Activated CD8-positive, alpha-beta T cell treated with anti-CD3 and anti-CD28 coated beads for 36 hours (primary cell): ENCODE measurements around the gene UFC1. TPM values are rescaled to one million over a fixed set of nuclear protein-coding genes. Genes with fewer than 3 reads are reported as not detected.

Experiments used
- ATAC-seq: fragments of 200-7000 bp; cut with Tn5 transposase; one replicate; pipeline ENCODE4 v1.10.0; 2021; ENCODE audit warnings: mild to moderate bottlenecking, moderate library complexity
- CTCF ChIA-PET: fragments of 350-600 bp; sonication (Branson Sonifier 250); formaldehyde crosslinking; loops from one replicate; lab custom pipeline; 2021; ENCODE audit warnings: antibody characterized with exemption; lab: Charles Lee
- POLR2A ChIA-PET: fragments of 350-600 bp; sonication (Branson Sonifier 250); formaldehyde crosslinking; loops from one replicate; lab custom pipeline; 2021; ENCODE audit warnings: antibody characterized with exemption; lab: Charles Lee
- DNase-seq: peaks from one replicate; pipeline ENCODE4 v3.0.0-alpha.2; 2020
- H3K27ac Mint-ChIP-seq: one replicate; pipeline ENCODE4 v1.8.0; 2021; ENCODE audit warnings: mild to moderate bottlenecking, mixed read lengths
- H3K27me3 Mint-ChIP-seq: one replicate; pipeline ENCODE4 v1.8.0; 2021; ENCODE audit warnings: mixed read lengths
- H3K36me3 Mint-ChIP-seq: one replicate; pipeline ENCODE4 v1.8.0; 2021; ENCODE audit warnings: low read depth, mixed read lengths
- H3K4me1 Mint-ChIP-seq: one replicate; pipeline ENCODE4 v1.8.0; 2021; ENCODE audit warnings: low read depth, mixed read lengths
- H3K4me3 Mint-ChIP-seq: one replicate; pipeline ENCODE4 v1.8.0; 2021; ENCODE audit warnings: mild to moderate bottlenecking, moderate library complexity, mixed read lengths
- H3K9me3 Mint-ChIP-seq: one replicate; pipeline ENCODE4 v1.8.0; 2021; ENCODE audit warnings: mixed read lengths
- CTCF ChIP-seq: fragments of 200-600 bp; IDR thresholded peaks from one replicate; pipeline ENCODE4 v1.8.0; 2022; ENCODE audit warnings: antibody characterized with exemption, mild to moderate bottlenecking
- intact Hi-C: fragments of 100-400 bp; cut with micrococcal nuclease; formaldehyde crosslinking; loops from one replicate; pipeline ENCODE4 v1.10.0; 2022
- total RNA-seq, 2 experiments: library from RNA; stranded (reverse); gene quantifications; one replicate each; pipeline ENCODE4 v1.2.3, GENCODE V29; 2021

The UFC1 gene
- total RNA-seq, 2 experiments from 2014 or later = 81.2 to 84.1 TPM

DNA sequence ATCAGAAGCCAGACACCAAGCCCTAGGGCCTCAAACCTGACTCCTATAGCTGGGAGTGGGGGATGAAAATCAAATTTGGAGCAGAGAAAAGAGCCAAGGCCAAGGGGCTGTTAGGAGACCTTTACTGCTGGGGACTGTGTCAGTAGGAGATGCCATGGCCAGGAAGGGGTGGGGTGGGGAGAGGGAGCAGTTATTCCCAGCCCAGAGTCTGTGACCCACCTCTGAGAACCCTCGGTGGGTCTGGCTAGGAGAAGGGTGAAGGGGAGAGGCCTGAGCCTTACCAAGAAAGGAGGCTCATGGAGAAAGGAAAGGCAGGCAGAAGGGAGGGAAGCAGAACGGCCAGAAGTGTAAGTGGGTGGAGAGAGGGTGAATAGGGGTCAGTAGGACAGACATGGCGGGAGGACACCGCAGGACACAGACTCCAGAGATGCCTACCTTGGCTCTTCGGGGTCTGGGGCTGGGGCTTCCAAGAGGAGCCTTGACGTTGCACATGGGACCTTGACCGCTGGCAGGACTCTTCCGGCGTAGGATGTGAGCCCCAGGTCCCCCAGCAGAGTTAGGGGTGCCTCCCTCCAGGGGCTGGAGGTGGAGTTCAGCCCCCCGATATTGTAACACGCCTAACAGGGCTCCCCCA is 43.9 kb downstream of the UFC1 start:
- Mint-ChIP-seq H3K27ac (no peak overlapping the region), H3K36me3 (peaks cover 5% of the 10 kb centered on the region), H3K4me3 (no peak overlapping the region), H3K9me3 (no peaks in the 10 kb centered on the region), H3K27me3 (no peaks in the 10 kb centered on the region), H3K4me1 (peaks cover 37% of the 10 kb centered on the region)
- DNase-seq (no peak), ATAC-seq (no peak)
- CTCF ChIA-PET = interaction anchor here (18.7 kb wide), 1 partner anchor 25 kb away, joined by 306 read pairs; the partner anchor contains the start of genes APOA2 and TOMM40L
- TF ChIP-seq CTCF = no peak
- POLR2A ChIA-PET = no interaction called here
- intact Hi-C loops = loop anchor here (10.0 kb wide), 1 partner anchor 107 kb away; the partner anchor contains the start of gene MPZ

DNA sequence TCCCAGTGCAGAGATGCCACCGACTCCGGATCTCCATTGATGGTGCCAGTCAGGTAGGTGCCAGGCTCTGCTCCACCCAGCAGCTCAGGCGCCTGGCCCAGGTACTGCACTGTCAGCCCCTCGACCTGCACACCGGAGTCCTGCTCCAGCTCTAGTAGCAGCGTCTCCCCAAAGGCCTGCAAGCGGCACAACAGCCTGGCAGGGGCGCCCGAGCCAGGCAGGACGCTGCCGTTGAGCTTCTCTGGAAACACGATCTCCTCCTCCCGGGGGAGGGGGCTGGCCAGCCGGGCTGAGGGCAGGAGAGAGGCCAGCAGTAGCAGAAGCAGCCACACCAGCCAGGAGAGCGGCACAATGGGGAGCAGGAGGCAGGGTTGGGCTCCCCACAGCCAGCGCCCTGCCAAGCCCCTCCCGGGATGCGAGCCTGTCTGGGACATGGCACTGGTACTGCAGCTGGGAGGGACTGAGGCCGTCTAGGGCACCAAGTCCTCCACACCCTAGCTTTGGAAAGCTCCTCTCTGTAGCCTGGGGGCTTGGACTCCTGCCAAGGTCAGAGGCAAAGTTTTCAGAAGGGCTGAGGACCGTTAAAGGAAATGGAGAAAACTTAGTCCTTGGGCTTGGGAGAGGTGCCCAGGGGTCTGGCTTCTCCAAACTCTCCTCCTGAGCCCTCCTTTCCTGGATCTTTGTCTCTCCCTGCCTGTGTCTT is 44.6 kb downstream of the UFC1 start:
- Mint-ChIP-seq H3K9me3 (no peaks in the 10 kb centered on the region), H3K36me3 (peaks cover 7% of the 10 kb centered on the region), H3K27ac (peak overlapping the region; percentile 26), H3K4me1 (peaks cover 38% of the 10 kb centered on the region), H3K4me3 (no peak overlapping the region), H3K27me3 (no peaks in the 10 kb centered on the region)
- DNase-seq (no peak), ATAC-seq (no peak)
- no peak for TF ChIP-seq CTCF
- ChIA-PET CTCF (interaction anchor here (0.8 to 18.7 kb wide), 2 partner anchors 25 to 184 kb away, joined by 5 to 306 read pairs; partner anchors contain the start of genes APOA2 and TOMM40L), POLR2A (interaction anchor here (1.2 to 6.3 kb wide), 2 partner anchors 21 to 24 kb away, joined by 3 to 82 read pairs; partner anchors contain the start of genes APOA2 and TOMM40L)
- intact Hi-C loops = loop anchor here (10.0 kb wide), 1 partner anchor 106 kb away; the partner anchor contains the start of gene MPZ

GRCh38 chr1:161198897-161199431 is 45.2 kb downstream of the UFC1 start, which contains the start of gene ADAMTS4:
TSS of gene ADAMTS4 (minus strand) at chr1:161199054. CDS start at chr1:161198627, 427 bp downstream.
- Mint-ChIP-seq H3K36me3 (peaks cover 10% of the 10 kb centered on the region), H3K4me1 (peaks cover 44% of the 10 kb centered on the region), H3K4me3 (peak within 1 kb of the TSS; percentile 89), H3K27ac (peak within 1 kb of the TSS; percentile 96), H3K9me3 (no peaks in the 10 kb centered on the region), H3K27me3 (no peaks in the 10 kb centered on the region)
- TF ChIP-seq CTCF = no peak
- ChIA-PET CTCF (interaction anchor here (0.7 to 18.7 kb wide), 5 partner anchors 8 to 183 kb away, joined by 3 to 306 read pairs (median 4); partner anchors contain the start of genes APOA2 and TOMM40L), POLR2A (interaction anchor here (1.2 to 6.3 kb wide), 2 partner anchors 22 to 24 kb away, joined by 3 to 82 read pairs; partner anchors contain the start of genes APOA2 and TOMM40L)
- intact Hi-C loops = loop anchor here (10.0 kb wide), 1 partner anchor 106 kb away; the partner anchor contains the start of gene MPZ
- DNase-seq (no peak), ATAC-seq (no peak)

DNA sequence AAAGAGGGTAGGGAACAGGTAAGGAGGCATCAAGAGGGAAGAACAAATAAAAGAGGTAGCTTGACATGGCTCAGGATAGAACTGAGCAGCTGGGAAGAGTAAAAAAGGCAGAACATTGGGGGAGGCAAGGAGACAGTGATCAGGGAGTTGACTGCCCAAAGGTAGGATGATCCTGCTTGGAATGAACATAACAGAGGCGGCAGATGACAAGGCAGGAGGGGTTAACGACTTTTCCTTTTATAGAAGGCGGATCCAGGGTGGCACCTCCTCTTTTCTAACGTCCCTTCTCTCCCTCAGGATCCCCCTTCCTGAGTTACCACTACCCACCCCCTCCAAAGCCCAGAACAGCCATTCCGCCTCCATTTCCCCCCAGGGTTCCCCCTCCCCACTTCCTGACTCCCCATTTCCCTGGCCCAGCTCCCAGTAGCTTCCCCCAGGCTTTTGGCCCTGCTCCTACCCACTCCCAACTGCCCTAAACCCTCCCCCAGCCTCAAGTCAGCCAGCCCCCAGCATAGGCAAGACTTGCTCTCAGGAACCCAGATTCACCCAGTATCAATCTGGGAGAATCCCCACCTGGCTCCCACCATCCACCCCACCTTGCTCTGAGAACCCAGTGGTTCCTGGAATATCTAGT is 45.8 kb downstream of the UFC1 start:
- H3K4me1 Mint-ChIP-seq = peaks cover 51% of the 10 kb centered on the region
- H3K4me3 Mint-ChIP-seq = peak overlapping the region; percentile 89
- peak overlapping the region; percentile 96 for H3K27ac Mint-ChIP-seq
- ChIA-PET POLR2A (interaction anchor here (1.2 to 6.3 kb wide), 2 partner anchors 23 kb away, joined by 3 to 82 read pairs; partner anchors contain the start of genes APOA2 and TOMM40L), CTCF (interaction anchor here (0.7 to 18.7 kb wide), 4 partner anchors 9 to 23 kb away, joined by 3 to 306 read pairs (median 4); partner anchors contain the start of genes APOA2 and TOMM40L)
- H3K27me3 Mint-ChIP-seq = no peaks in the 10 kb centered on the region
- no peaks in the 10 kb centered on the region for H3K9me3 Mint-ChIP-seq
- intact Hi-C loops = loop anchor here (10.0 kb wide), 1 partner anchor 105 kb away; the partner anchor contains the start of gene MPZ
- ATAC-seq (no peak), DNase-seq (no peak)
- peaks cover 17% of the 10 kb centered on the region for H3K36me3 Mint-ChIP-seq
- TF ChIP-seq CTCF = no peak
